ENCODE results near the gene C6orf118.

C6orf118 gene

DNA sequence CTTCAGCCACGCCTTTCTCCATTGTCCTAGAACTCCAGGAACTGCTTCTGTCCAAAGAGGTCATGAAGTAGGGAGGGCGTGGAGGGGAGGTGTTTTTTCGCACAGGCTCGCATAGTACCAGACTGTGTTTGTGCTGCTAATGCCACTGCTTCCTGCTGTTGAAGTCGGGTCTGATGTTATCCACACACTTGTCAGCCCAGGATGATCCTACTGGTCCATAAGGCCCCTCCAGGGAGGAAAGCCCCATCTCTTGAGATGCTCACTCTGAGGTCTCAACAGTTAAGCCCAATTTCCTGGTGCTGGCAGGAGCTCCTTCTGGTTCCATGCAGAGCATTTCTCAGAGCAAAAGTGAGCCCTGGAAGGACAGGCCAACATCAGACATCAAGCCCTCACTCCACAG lies 65.6 kb downstream of the C6orf118 start:
- DNase-seq, result no peak

- DNase-seq, result no peak
Observed at GRCh38 chr6:165236326-165236725, 73.1 kb downstream of the C6orf118 start.

DNA sequence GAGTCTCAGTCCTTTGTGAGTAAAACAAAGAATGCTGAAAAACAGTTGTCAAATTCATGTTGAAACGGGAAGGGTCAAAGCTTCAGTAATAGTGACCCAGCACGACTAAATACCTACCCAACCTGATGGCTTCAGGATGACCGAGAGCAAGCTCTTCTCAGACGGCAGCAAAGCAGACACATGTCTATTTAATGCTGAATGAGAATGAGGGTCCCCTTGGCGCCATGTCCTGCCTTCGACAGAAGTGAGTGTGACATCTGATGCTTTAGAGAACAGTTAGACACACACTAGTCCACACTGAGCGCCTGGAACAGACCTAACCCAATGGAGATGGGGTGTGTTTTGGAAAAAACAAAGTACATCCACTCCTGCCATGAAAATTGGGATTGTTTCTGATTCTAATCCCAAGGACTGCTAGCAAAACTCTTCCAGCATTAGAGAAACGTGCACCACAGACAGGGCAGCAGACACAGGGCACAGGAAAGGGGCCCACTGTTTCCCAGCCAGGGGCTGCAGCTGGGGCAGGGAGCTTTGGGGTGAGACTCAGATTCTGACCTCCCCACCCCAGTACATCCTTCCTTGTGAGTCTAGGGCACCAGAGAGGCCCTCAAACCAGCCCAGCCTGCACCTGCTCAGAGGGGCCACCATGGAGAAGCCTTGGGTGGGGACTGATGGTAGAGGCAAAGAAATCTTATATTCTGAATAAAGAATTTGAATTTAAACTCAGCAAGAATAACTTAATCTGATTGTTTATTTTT lies 76.5 kb downstream of the C6orf118 start:
- DNase-seq, result no peak

DNA sequence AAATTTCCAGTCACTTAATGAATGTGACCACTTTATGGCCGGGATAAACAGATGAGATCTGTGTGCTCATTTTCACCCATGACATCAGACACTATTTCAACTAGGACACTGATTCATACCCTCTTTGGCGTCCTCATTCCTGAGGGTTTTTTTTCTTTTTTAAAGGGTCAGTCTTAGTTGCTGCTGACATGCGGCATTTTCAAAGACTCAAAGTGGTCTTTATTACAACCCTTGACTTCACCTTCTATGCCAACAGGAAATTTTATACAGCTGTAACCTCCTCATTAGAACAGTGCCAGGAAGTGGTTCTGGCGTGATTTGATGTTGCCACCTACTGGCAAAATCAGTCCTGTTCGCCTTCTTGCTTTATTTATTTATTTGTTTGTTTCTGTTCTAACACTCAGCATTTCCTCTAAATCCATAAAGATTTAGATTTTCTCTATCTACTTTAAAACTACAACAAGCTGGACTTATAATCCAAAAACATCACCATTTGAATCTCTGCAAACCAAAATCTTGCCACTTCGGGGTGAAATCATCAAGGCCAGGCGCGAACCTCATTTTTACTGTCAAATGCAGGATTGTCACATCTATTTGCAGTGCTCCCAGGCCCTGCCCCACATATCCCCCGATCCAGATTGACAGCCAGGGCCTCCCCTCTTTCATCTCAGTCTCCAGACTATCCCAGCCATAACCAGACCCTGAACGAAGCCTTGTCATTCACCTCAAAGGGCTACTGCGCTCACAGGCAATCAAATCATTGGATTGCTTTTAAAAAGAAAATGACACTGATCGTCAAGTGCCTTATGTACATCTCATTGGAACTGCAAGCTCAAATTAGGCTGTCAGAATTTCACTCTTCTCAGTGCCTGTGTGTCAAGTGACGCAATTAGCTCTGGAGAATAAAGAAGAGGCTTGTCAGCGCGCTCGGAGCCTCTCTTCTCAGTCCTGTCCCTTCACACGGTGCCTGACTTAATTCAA lies 77.5 kb downstream of the C6orf118 start:
- no peak for DNase-seq

- no peak for DNase-seq
Observed at GRCh38 chr6:165231177-165231576, 78.2 kb downstream of the C6orf118 start.
